Measurements from ENCODE around the gene PRTFDC1. TPM values are rescaled to one million over a fixed set of nuclear protein-coding genes. Genes with fewer than 3 reads are reported as not detected.

The PRTFDC1 gene
- total RNA-seq, 2 experiments from 2014 or later: not detected

- Histone ChIP-seq H3K36me3 (ENCODE audit: insufficient read depth, low read length) (no peaks in the 10 kb centered on the region), H3K9me3 (ENCODE audit: low read length) (no peaks in the 10 kb centered on the region), H3K79me2 (ENCODE audit: insufficient read depth, low read depth, low read length) (no peaks in the 10 kb centered on the region), H3K4me3 (ENCODE audit: low read depth, low read length, poor library complexity, severe bottlenecking) (no peak overlapping the region), H3K9me2 (ENCODE audit: insufficient read depth, low read length) (no peaks in the 10 kb centered on the region), H3K4me2 (ENCODE audit: low read length) (no peak overlapping the region), H4K20me1 (ENCODE audit: insufficient read depth, low read length) (no peaks in the 10 kb centered on the region), H2AFZ (ENCODE audit: low read length) (no peak overlapping the region), H3K27ac (ENCODE audit: low read depth, low read length, poor library complexity, severe bottlenecking) (no peak overlapping the region), H3K4me1 (ENCODE audit: insufficient read depth, low read length, poor library complexity, severe bottlenecking) (no peaks in the 10 kb centered on the region)
- BruUV-seq (replicated peaks): no TSS peak
- intact Hi-C loops (cut with micrococcal nuclease; ENCODE audit: unreplicated experiment): no loop called here
- CTCF ChIA-PET (ENCODE audit: unreplicated experiment): no interaction called here
- TF ChIP-seq CTCF (conservative IDR thresholded peaks at IDR 0.05; ENCODE audit: low read length) (no peak), EZH2phosphoT487 (IDR thresholded peaks at IDR 0.05; ENCODE audit: borderline replicate concordance, low read depth, low read length) (no peak)
- POLR2A ChIA-PET: no interaction called here
- DNase-seq (ENCODE audit: low spot score): no peak
Measured at GRCh38 chr10:24879861-24880260, 72.5 kb downstream of the PRTFDC1 start.

- Histone ChIP-seq H3K4me3 (ENCODE audit: low read depth, low read length, poor library complexity, severe bottlenecking) (no peak overlapping the region), H3K4me1 (ENCODE audit: insufficient read depth, low read length, poor library complexity, severe bottlenecking) (no peaks in the 10 kb centered on the region), H2AFZ (ENCODE audit: low read length) (no peak overlapping the region), H3K27ac (ENCODE audit: low read depth, low read length, poor library complexity, severe bottlenecking) (no peak overlapping the region), H3K36me3 (ENCODE audit: insufficient read depth, low read length) (no peaks in the 10 kb centered on the region), H3K9me3 (ENCODE audit: low read length) (no peaks in the 10 kb centered on the region), H3K4me2 (ENCODE audit: low read length) (no peak overlapping the region), H3K9me2 (ENCODE audit: insufficient read depth, low read length) (no peaks in the 10 kb centered on the region), H3K79me2 (ENCODE audit: insufficient read depth, low read depth, low read length) (no peaks in the 10 kb centered on the region), H4K20me1 (ENCODE audit: insufficient read depth, low read length) (no peaks in the 10 kb centered on the region)
- ChIA-PET POLR2A (interaction anchor here (0.8 kb wide), 1 partner anchor 14 kb away, joined by 3 read pairs; no protein-coding TSS in a partner anchor), CTCF (ENCODE audit: unreplicated experiment) (no interaction called here)
- TF ChIP-seq EZH2phosphoT487 (IDR thresholded peaks at IDR 0.05; ENCODE audit: borderline replicate concordance, low read depth, low read length) (no peak), CTCF (conservative IDR thresholded peaks at IDR 0.05; ENCODE audit: low read length) (no peak)
- no TSS peak for BruUV-seq (replicated peaks)
- DNase-seq (ENCODE audit: low spot score): no peak
- intact Hi-C loops (cut with micrococcal nuclease; ENCODE audit: unreplicated experiment): no loop called here
Measured at GRCh38 chr10:24874133-24874532, 78.3 kb downstream of the PRTFDC1 start.

- H3K27ac ChIP-seq (ENCODE audit: low read depth, low read length, poor library complexity, severe bottlenecking): no peak overlapping the region
- no peak for TF ChIP-seq CTCF (conservative IDR thresholded peaks at IDR 0.05; ENCODE audit: low read length)
- TF ChIP-seq EZH2phosphoT487 (IDR thresholded peaks at IDR 0.05; ENCODE audit: borderline replicate concordance, low read depth, low read length): no peak
- H3K4me3 ChIP-seq (ENCODE audit: low read depth, low read length, poor library complexity, severe bottlenecking): no peak overlapping the region
- ChIA-PET POLR2A (no interaction called here), CTCF (ENCODE audit: unreplicated experiment) (no interaction called here)
- no peaks in the 10 kb centered on the region for H3K9me2 ChIP-seq (ENCODE audit: insufficient read depth, low read length)
- H3K4me1 ChIP-seq (ENCODE audit: insufficient read depth, low read length, poor library complexity, severe bottlenecking): no peaks in the 10 kb centered on the region
- no peak overlapping the region for H2AFZ ChIP-seq (ENCODE audit: low read length)
- intact Hi-C loops (cut with micrococcal nuclease; ENCODE audit: unreplicated experiment): no loop called here
- no peaks in the 10 kb centered on the region for H3K9me3 ChIP-seq (ENCODE audit: low read length)
- no peak overlapping the region for H3K4me2 ChIP-seq (ENCODE audit: low read length)
- no TSS peak for BruUV-seq (replicated peaks)
- H3K79me2 ChIP-seq (ENCODE audit: insufficient read depth, low read depth, low read length): no peaks in the 10 kb centered on the region
- no peaks in the 10 kb centered on the region for H3K36me3 ChIP-seq (ENCODE audit: insufficient read depth, low read length)
- no peaks in the 10 kb centered on the region for H4K20me1 ChIP-seq (ENCODE audit: insufficient read depth, low read length)
- no peak for DNase-seq (ENCODE audit: low spot score)
Measured at GRCh38 chr10:24873281-24873683, 79.1 kb downstream of the PRTFDC1 start.

All from OCI-LY7 (cell line).